Posterior cingulate gyrus (tissue), 11 donors: Measurements from ENCODE around the gene CDY1B.
"Not testable (repeated sequence)": the region's sequence is repeated elsewhere in the genome, so short reads cannot be mapped to it uniquely, and the experiment has no call there.

Source experiments
- DNase-seq, 10 donors: peaks; one replicate each; pipeline versions ENCODE4 v3.0.0 to v3.0.0-alpha.2; 2020 to 2021; ENCODE audit warnings: mixed read lengths in 3 of 10
- intact Hi-C: fragments of 100-400 bp; cut with DNase I; formaldehyde crosslinking; loops from one replicate; pipeline ENCODE4 v1.15.1; 2023

Gene CDY1B

GRCh38 chrY:24047919-24048318, at the start of gene CDY1B:
Gene CDY1B (minus strand): TSS chrY:24048019. CDS start chrY:24047688, 331 bp downstream.
- DNase-seq, intact Hi-C loops: not testable (repeated sequence)

GRCh38 chrY:24049525-24049924, 1.7 kb upstream of the CDY1B start:
- intact Hi-C loops, DNase-seq: not testable (repeated sequence)

- intact Hi-C loops, DNase-seq: not testable (repeated sequence)
These were observed 4.6 kb downstream of the CDY1B start for GRCh38 chrY:24043209-24043608.

- intact Hi-C loops, DNase-seq: not testable (repeated sequence)
These were observed 8.7 kb downstream of the CDY1B start for GRCh38 chrY:24039008-24039718.

GRCh38 chrY:24026212-24027103, 21.4 kb downstream of the CDY1B start:
- intact Hi-C loops, DNase-seq: not testable (repeated sequence)
